Large intestine (tissue), 3 donors: ENCODE data around the gene XRCC1. TPM values are rescaled to one million over a fixed set of nuclear protein-coding genes. Genes with fewer than 3 reads are reported as not detected.

Source experiments
- DNase-seq, 2 donors: peaks; one replicate each; pipeline versions ENCODE4 v3.0.0 to v3.0.0-alpha.2; 2013
- H3K27ac ChIP-seq: one replicate; pipeline ENCODE4 v1.5.1; 2013; ENCODE audit warnings: low read length
- H3K27me3 ChIP-seq: 2 replicates; pipeline ENCODE4 v1.6.1; 2013; ENCODE audit warnings: low read length; ENCODE audit not compliant: control insufficient read depth, insufficient read depth
- H3K36me3 ChIP-seq: 2 replicates; pipeline ENCODE4 v1.6.1; 2013; ENCODE audit warnings: low read length; ENCODE audit not compliant: control insufficient read depth, insufficient read depth
- H3K4me1 ChIP-seq: one replicate; pipeline ENCODE4 v1.6.1; 2013; ENCODE audit warnings: low read length; ENCODE audit not compliant: control insufficient read depth, insufficient read depth
- H3K4me3 ChIP-seq: one replicate; pipeline ENCODE4 v1.5.1; 2013; ENCODE audit warnings: low read length
- H3K9me3 ChIP-seq: one replicate; pipeline ENCODE4 v1.6.1; 2013; ENCODE audit warnings: mild to moderate bottlenecking, low read depth, low read length, moderate library complexity; ENCODE audit not compliant: control insufficient read depth
- WGBS: methylation state at CpG from one replicate; pipeline ENCODE4 v1.1.5; 2013; ENCODE audit warnings: low lambda C conversion rate; ENCODE audit not compliant: insufficient coverage; 5-methylcytosine and 5-hydroxymethylcytosine counted together
- polyA plus RNA-seq: library from polyadenylated mRNA; unstranded; fragments of 120-200 nt; gene quantifications from one replicate; pipeline ENCODE4 v1.2.1, GENCODE V29; 2013

XRCC1 gene
- polyA plus RNA-seq, 1 donor: 47.4 TPM

DNA sequence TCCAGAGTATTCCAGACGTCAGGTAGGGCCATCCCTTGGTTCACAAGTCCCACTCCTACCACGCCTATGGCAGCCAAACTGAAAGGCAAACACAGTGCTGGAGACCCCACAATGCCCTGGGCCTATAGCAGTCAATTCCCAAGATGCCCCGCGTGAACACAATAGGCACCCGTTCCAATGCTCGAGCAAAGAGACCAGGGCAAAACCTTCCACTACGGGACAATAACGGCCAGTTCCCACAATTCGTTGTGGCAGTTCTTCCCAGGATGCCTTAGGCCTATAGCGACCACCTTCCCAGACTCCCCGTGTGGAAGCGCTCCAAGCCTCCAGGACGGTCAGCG is 43.6 kb upstream of the XRCC1 start:
- no peak for DNase-seq
- H3K4me3 ChIP-seq: peak overlapping the region; percentile 71
- H3K4me1 ChIP-seq: peaks cover 4% of the 10 kb centered on the region
- H3K27ac ChIP-seq: peak overlapping the region; percentile 85
- no peaks in the 10 kb centered on the region for H3K27me3 ChIP-seq
- WGBS: no CpG with 5 or more reads among the region's 14 CpGs
- H3K36me3 ChIP-seq: peaks cover 4% of the 10 kb centered on the region
- peaks cover 2% of the 10 kb centered on the region for H3K9me3 ChIP-seq

DNA sequence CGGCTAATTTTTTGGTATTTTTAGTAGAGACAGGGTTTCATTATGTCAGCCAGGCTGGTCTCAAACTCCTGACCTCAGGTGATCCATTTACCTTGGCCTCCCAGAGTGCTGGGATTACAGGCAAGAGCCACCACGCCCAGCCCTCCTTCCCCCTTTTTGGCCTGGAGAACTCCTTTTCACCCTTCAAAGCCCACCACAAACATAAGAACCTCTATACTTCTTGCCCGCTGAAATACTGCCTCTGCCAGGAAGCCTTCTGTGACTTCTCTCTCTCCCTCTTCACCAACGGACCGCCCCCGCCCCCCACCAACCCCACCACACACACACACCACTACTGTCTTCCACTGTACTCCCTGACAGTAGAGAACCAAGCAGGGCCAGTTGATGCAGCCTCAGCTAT is 41.6 kb upstream of the XRCC1 start:
- Histone ChIP-seq H3K27ac (no peak overlapping the region), H3K4me1 (peaks cover 4% of the 10 kb centered on the region), H3K4me3 (no peak overlapping the region), H3K9me3 (peaks cover 2% of the 10 kb centered on the region), H3K36me3 (peaks cover 23% of the 10 kb centered on the region), H3K27me3 (no peaks in the 10 kb centered on the region)
- WGBS: no CpG with 5 or more reads among the region's 6 CpGs
- DNase-seq: no peak

GRCh38 chr19:43616306-43616705 is 41.0 kb upstream of the XRCC1 start:
- H3K4me1 ChIP-seq: peaks cover 4% of the 10 kb centered on the region
- peaks cover 28% of the 10 kb centered on the region for H3K36me3 ChIP-seq
- peaks cover 2% of the 10 kb centered on the region for H3K9me3 ChIP-seq
- no peak for DNase-seq
- WGBS: no CpG with 5 or more reads among the region's 1 CpG
- no peaks in the 10 kb centered on the region for H3K27me3 ChIP-seq
- no peak overlapping the region for H3K4me3 ChIP-seq
- H3K27ac ChIP-seq: no peak overlapping the region

GRCh38 chr19:43612374-43612773 is 37.0 kb upstream of the XRCC1 start:
- no peak for DNase-seq
- Histone ChIP-seq H3K4me3 (no peak overlapping the region), H3K27me3 (no peaks in the 10 kb centered on the region), H3K36me3 (peaks cover 36% of the 10 kb centered on the region), H3K27ac (no peak overlapping the region), H3K4me1 (no peaks in the 10 kb centered on the region), H3K9me3 (no peaks in the 10 kb centered on the region)
- no CpG with 5 or more reads among the region's 12 CpGs for WGBS

DNA sequence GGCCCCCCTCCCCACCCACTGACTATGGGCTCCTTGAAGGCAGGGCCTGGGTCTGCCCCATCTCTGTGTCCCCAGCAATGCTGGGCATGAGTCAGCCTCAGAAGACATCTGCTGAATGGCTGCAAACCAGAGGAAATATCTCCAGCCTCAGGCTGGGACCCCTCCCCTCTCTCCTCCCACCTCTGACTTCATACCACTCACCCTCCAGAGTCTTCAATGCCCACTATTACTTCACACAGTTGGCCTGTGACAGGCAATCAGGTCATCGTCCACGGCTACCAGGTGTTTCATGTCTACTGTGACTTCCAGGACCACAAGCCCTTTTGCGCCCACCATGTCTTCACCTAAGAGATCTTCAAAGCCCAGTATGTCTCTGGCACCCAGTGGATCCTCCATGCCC is 36.5 kb upstream of the XRCC1 start, which contains the start of gene SRRM5:
Gene SRRM5 (plus strand): TSS at position 301 of the 400 bp plus-strand sequence. CDS start 34 bp downstream, at position 335.
- Histone ChIP-seq H3K4me1 (no peaks in the 10 kb centered on the region), H3K27me3 (no peaks in the 10 kb centered on the region), H3K27ac (no peak within 1 kb of the TSS), H3K36me3 (peaks cover 39% of the 10 kb centered on the region), H3K9me3 (no peaks in the 10 kb centered on the region), H3K4me3 (no peak within 1 kb of the TSS)
- no CpG with 5 or more reads among the region's 3 CpGs for WGBS
- no peak for DNase-seq

- no peak for DNase-seq
- Histone ChIP-seq H3K9me3 (no peaks in the 10 kb centered on the region), H3K27ac (no peak overlapping the region), H3K27me3 (no peaks in the 10 kb centered on the region), H3K4me1 (no peaks in the 10 kb centered on the region), H3K4me3 (no peak overlapping the region), H3K36me3 (peaks cover 41% of the 10 kb centered on the region)
- WGBS: no CpG with 5 or more reads among the region's 3 CpGs
These were observed 35.2 kb upstream of the XRCC1 start for GRCh38 chr19:43610493-43610892.

- H3K27me3 ChIP-seq: no peaks in the 10 kb centered on the region
- H3K4me1 ChIP-seq: no peaks in the 10 kb centered on the region
- H3K27ac ChIP-seq: no peak overlapping the region
- no peak for DNase-seq
- H3K36me3 ChIP-seq: peaks cover 41% of the 10 kb centered on the region
- no peak overlapping the region for H3K4me3 ChIP-seq
- WGBS: no CpG with 5 or more reads among the region's 7 CpGs
- no peaks in the 10 kb centered on the region for H3K9me3 ChIP-seq
These were observed 34.5 kb upstream of the XRCC1 start for GRCh38 chr19:43609872-43610271.

DNA sequence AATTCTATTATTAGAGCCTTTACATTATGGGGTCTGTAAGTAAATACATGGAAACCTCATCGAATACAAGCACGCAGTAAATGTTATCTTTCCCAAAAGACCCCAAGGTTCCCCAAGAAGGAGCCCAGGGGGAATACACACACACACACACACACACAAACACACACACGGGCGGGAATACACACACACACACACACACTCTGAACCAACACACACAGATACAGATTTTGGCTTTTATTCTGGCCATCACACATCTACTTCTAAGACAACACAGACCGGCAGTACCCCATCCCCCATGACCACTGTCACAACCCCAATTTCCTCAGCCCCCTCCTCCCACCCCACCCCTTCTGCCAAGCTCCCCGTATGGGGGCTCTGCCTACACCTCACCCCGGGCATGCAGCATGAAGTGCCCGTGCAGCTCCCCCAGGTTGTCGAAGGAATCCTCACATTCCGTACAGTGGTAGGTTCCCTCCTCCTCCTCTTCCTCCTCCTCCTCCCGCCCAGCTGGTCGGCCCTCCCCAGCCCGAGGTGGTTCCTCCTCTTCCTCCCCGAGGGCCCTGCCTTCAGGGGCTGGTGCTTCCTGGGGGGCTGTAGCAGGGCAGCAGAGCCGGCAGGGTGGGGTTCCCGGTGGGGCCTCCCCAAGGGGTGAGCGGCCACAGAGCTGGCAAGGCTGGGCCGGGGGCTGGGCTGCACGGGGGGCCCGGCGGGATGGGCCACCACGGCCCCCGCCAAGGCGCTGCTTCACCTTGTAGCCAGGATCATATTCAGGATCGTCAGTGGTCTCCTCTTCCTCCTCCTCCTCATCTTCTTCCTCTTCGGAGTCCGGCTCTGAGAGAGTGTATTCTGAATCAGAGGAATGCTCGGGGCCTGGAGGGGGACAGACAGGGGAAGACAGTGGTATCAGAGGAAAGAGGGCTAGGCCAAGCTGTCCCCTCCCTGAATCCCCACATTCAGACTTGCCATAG is 32.2 kb upstream of the XRCC1 start:
- Histone ChIP-seq H3K27me3 (no peaks in the 10 kb centered on the region), H3K27ac (no peak overlapping the region), H3K4me3 (no peak overlapping the region), H3K4me1 (no peaks in the 10 kb centered on the region), H3K9me3 (no peaks in the 10 kb centered on the region), H3K36me3 (peaks cover 23% of the 10 kb centered on the region)
- no peak for DNase-seq
- no CpG with 5 or more reads among the region's 28 CpGs for WGBS

DNA sequence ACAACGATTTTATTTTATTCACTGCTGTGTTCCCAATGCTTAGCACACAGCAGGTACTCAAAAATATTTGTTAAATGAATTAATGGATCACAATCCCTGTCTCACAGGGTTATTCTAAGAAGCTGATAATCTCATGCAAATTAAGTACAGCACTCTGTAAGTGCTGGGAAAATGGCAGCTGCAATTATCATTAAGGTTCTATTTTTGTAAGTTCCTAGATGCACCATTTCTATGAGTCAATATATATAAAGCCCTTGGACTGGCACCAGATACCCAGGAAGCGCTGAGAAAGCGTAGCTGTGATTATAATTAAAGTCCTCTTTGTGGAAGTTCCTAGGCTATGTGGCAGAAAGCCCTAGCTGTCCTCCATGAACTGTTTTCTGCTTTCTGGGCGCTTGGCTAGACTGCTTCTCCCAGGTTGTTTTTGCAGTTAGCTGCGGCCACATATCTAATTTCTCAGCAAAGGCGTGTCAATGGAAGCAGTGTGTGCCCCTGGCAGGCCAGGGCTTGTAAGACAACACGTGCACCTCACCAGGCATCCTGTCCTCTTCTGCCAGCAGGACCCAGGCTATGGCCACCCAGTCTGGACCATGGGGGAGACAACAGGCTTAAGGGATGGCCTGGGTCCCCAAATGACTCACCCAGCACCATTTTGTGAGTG is 31.4 kb upstream of the XRCC1 start:
- Histone ChIP-seq H3K36me3 (peaks cover 18% of the 10 kb centered on the region), H3K9me3 (no peaks in the 10 kb centered on the region), H3K4me1 (no peaks in the 10 kb centered on the region), H3K27me3 (no peaks in the 10 kb centered on the region), H3K4me3 (no peak overlapping the region), H3K27ac (no peak overlapping the region)
- no CpG with 5 or more reads among the region's 7 CpGs for WGBS
- no peak for DNase-seq

GRCh38 chr19:43605875-43606568 is 30.7 kb upstream of the XRCC1 start:
- no peak for DNase-seq
- H3K4me3 ChIP-seq: no peak overlapping the region
- no peak overlapping the region for H3K27ac ChIP-seq
- H3K27me3 ChIP-seq: no peaks in the 10 kb centered on the region
- peaks cover 20% of the 10 kb centered on the region for H3K36me3 ChIP-seq
- no peaks in the 10 kb centered on the region for H3K4me1 ChIP-seq
- WGBS: no CpG with 5 or more reads among the region's 7 CpGs
- H3K9me3 ChIP-seq: no peaks in the 10 kb centered on the region
